DMS114 treated with DMSO at 0.1 percent for 48 hours (cell line): ENCODE results near the gene KITLG.
"Not testable (repeated sequence)": the region's sequence is repeated elsewhere in the genome, so short reads cannot be mapped to it uniquely, and the experiment has no call there.

Experiments
- DNase-seq: peaks from one replicate; lab custom pipeline; 2025; ENCODE audit not compliant: unreplicated experiment; lab: John Stamatoyannopoulos, UW

The KITLG gene, protein sequence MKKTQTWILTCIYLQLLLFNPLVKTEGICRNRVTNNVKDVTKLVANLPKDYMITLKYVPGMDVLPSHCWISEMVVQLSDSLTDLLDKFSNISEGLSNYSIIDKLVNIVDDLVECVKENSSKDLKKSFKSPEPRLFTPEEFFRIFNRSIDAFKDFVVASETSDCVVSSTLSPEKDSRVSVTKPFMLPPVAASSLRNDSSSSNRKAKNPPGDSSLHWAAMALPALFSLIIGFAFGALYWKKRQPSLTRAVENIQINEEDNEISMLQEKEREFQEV

DNA sequence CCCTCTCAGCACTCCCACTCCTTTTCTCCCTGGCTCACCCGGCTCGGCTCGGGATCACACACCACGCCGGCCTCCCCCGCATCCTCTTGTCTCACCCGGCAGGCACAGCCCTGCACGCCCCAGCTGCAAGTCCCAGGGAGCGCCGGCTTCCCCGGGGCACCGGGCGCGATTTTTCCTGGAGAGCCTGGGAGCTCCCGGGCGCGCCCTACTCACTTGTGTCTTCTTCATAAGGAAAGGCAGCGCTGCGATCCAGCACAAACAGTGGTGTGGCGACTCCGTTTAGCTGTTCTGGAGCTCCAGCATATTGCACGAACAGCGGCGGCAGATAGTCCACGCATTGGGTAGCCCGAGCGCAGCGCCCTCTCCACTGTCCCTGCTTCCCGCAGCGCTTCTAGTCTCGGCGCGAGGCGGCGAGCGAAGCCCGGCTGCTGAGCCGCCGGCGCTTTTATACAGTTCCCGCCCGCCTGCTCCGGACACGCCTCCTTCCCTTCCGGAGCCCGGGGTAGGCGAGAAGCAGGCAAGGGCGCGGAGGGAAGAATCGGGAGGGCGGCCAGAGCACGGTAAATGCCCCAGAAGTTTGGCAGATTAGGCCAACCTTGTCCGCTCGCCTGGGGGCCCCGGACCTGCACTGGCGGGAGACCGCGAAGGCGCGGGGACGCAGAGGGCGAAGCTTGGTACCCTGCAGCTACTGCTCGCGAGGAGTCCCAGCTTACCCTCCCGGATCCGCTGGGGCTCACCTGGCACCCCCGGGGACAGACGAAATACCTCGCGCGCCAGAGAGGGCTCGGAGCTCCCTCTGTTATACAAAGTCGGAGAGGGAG lies at the start of gene KITLG:
Gene KITLG (minus strand): TSS at position 421 of the 821 bp plus-strand sequence. CDS start 193 bp downstream, at position 228.
- DNase-seq = peak; percentile 77

GRCh38 chr12:88628856-88629509 lies 48.7 kb upstream of the KITLG start:
- DNase-seq = no peak

DNA sequence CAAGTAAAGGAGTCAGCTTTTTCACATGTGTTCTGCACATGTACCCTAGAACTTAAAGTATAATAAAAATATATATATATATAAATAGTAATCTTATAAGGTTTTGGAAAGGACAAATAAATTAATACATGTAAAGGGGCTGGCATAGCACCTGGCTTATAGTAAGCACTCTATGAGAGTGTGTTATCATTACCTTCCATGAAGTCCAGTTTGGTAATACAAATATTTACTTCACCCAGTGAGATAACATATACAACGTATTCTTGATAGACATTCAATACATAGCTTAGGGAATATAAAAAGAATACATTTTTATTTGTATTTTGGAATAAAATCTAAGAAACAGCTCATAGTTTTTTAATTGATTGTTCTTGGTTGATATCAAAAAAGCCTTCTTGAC lies 47.8 kb upstream of the KITLG start:
- not testable (repeated sequence) for DNase-seq

GRCh38 chr12:88627501-88627900 lies 47.2 kb upstream of the KITLG start:
- no peak for DNase-seq

GRCh38 chr12:88625356-88625755 lies 45.1 kb upstream of the KITLG start:
- no peak for DNase-seq

DNA sequence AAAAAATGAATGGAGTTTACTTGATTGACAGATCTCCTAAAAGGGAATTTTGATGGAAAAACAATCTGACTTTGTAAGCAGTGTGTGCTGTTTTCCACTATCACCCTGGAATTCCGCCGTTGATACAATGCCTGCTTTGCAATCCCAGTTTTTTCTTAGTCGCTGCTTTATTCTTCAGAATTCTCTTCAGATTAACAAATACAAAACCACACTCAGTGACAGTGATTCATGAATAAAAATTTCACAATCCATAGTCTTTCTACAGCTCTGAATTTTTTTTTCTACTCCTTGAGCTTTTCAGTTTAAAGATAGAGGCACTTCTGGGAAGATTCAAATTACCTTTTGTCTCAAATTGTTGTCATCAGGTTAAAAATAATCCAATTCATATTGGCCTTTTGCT lies 44.6 kb upstream of the KITLG start:
- DNase-seq = no peak

GRCh38 chr12:88623777-88624548 lies 43.7 kb upstream of the KITLG start:
- no peak for DNase-seq

- no peak for DNase-seq
Observed at GRCh38 chr12:88617352-88617751, 37.1 kb upstream of the KITLG start.

DNA sequence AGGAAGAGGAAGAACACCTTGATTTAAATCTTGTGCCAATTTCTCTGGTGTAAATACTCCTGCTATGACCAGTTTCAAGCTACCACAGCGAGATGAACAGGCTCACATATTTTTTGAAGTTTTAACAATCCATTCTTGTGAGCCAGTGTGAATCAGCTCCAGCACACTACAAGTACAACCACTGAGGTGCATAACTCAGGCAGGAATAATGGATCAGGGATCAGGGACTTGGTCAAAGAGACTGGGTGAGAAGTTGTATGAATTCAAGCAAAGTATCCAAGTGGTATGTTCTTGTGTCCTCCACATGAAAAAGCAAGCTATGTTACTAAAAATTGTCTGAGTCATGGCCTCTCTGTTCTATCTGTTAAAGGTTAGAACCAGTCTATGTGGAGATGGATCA lies 35.2 kb upstream of the KITLG start:
- no peak for DNase-seq

DNA sequence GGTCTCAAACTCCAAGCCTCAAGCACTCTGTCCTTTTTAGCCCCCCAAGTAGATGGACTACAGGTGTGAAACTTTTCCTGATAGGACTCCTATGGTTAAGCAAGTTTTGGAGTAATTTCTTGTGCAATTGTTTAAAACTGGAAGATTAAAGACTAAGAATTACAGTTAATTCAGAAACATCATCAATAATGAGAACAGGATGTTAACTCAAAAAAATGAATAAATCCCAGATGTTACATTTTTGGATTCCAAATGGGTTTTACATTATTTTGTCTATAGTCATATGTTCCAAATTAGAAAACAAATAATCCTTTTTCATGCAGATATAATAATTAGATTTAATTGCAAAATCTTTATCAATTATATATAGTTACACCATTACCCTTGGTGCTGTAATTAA lies 24.4 kb upstream of the KITLG start:
- DNase-seq = no peak

- no peak for DNase-seq
Observed at GRCh38 chr12:88600272-88600671, 20.0 kb upstream of the KITLG start.

- DNase-seq = no peak
Observed at GRCh38 chr12:88597365-88597764, 17.1 kb upstream of the KITLG start.

GRCh38 chr12:88595697-88596096 lies 15.4 kb upstream of the KITLG start:
- no peak for DNase-seq

- DNase-seq = no peak
Observed at GRCh38 chr12:88594780-88595179, 14.5 kb upstream of the KITLG start.

- no peak for DNase-seq
Observed at GRCh38 chr12:88591343-88591742, 11.1 kb upstream of the KITLG start.

GRCh38 chr12:88590851-88591250 lies 10.6 kb upstream of the KITLG start:
- no peak for DNase-seq

- DNase-seq = no peak
Observed at GRCh38 chr12:88585077-88585476, 4.8 kb upstream of the KITLG start.

DNA sequence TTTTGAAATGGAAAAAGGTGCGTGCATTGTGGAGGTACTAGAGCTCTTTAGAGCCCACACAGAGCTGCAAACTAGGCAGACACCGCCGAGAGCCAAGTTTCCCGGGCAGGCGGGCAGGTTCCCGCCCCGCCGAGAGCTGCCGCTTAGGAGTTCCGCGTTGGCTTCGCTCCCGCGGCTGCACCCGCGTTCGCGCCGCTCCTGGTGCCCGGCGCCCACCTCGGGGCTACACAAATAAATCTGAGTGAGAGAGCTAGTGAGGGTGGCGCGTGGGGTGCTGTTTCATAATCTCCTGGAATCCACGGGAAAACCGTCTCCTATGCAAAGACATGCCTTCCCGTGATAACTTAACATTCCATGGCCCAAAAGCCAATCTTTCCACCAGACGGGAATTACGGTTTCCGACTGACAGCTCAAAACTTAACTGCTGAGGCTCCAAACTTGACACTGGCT lies 645 bp downstream of the KITLG start:
- no peak for DNase-seq

- peak; percentile 12 for DNase-seq
Observed at GRCh38 chr12:88579161-88579517, 1.1 kb downstream of the KITLG start.

DNA sequence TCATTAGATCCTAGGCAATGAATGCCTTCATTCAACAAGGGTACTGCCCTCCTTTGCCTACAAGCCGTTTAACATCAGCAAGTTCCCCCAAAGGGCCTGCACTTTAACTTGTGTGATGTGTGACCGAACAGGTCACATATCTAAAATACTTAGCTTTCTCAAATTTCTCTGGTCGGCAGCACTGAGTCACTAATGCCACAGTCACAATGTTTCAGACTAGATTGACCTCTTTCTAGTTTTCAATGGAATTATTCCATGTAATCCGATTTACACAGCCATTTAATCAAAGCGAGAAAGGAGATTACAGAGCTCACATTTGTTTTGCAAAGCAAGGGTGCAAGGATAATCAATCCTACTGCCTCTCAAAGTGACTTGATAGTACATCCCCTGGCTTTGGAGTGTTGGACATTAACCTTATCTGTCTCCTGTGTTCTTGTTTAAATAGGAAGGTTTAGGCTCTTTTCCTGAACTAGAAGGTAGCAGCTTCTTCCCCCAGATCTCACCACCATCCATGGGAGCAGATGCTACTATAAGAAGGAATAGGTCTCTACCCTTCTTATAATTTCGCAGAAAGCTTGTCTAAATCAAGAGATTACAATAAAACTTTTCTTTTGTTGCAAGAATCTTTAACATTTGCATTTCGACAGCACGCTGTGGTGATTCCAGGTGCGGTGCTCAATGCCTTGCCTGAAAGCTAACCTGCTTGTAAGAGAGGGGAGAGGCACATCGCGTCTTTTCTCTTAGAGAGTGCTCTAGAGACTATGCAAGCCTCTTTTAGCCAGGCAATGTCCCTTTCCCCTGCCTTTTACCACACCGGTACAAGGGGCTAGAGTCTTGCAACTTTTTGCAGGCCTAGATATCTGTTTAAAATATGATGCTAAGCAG lies 1.8 kb downstream of the KITLG start:
- DNase-seq = no peak
